OCI-LY1 (cell line): ENCODE data around the gene GPR142.

Experiments used
- H2AFZ ChIP-seq: fragments of 200-600 bp; sonication (generic), shearing (Covaris generic); 2 replicates; pipeline ENCODE4 v1.6.0; 2014; ENCODE audit warnings: antibody characterized with exemption, mild to moderate bottlenecking, low read length
- H3F3A ChIP-seq: fragments of 200-600 bp; sonication (generic), shearing (Covaris generic); 2 replicates; pipeline ENCODE4 v1.6.0; 2014; ENCODE audit warnings: mild to moderate bottlenecking, antibody characterized with exemption, low read length, moderate library complexity; ENCODE audit not compliant: insufficient read depth
- H3K27ac ChIP-seq: fragments of 200-600 bp; sonication (generic); 2 replicates; pipeline ENCODE4 v1.5.1; 2014; ENCODE audit warnings: low read length, mixed run types, mild to moderate bottlenecking, low read depth; ENCODE audit not compliant: poor library complexity, severe bottlenecking
- H3K27me3 ChIP-seq: fragments of 200-600 bp; sonication (generic); 2 replicates; pipeline ENCODE4 v1.6.0; 2014; ENCODE audit warnings: antibody characterized with exemption, mild to moderate bottlenecking, low read length, moderate library complexity; ENCODE audit not compliant: insufficient read depth
- H3K36me3 ChIP-seq: fragments of 200-600 bp; sonication (generic); 2 replicates; pipeline ENCODE4 v1.6.1; 2014; ENCODE audit warnings: mild to moderate bottlenecking, antibody characterized with exemption, low read length, moderate library complexity, mixed read lengths; ENCODE audit not compliant: insufficient read depth
- H3K4me1 ChIP-seq: fragments of 200-600 bp; sonication (generic); 2 replicates; pipeline ENCODE4 v1.5.1; 2014; ENCODE audit warnings: mild to moderate bottlenecking, low read length, moderate library complexity; ENCODE audit not compliant: insufficient read depth, severe bottlenecking
- H3K4me2 ChIP-seq: fragments of 200-600 bp; sonication (generic), shearing (Covaris generic); 2 replicates; pipeline ENCODE4 v1.6.1; 2014; ENCODE audit warnings: low read length
- H3K4me3 ChIP-seq: fragments of 200-600 bp; sonication (generic); 2 replicates; pipeline ENCODE4 v1.5.1; 2014; ENCODE audit warnings: low read length, low read depth, mild to moderate bottlenecking, mixed read lengths; ENCODE audit not compliant: poor library complexity, severe bottlenecking
- H3K79me2 ChIP-seq: fragments of 200-600 bp; shearing (Covaris generic); 2 replicates; pipeline ENCODE4 v1.6.1; 2016; ENCODE audit warnings: mixed run types, low read length, mixed read lengths; ENCODE audit not compliant: insufficient read depth
- H3K9ac ChIP-seq: fragments of 200-600 bp; sonication (generic), shearing (Covaris generic); 2 replicates; pipeline ENCODE4 v1.6.1; 2014; ENCODE audit warnings: mild to moderate bottlenecking, low read length, mixed read lengths
- H3K9me2 ChIP-seq: fragments of 200-600 bp; sonication (generic), shearing (Covaris generic); 2 replicates; pipeline ENCODE4 v1.6.1; 2014; ENCODE audit warnings: low read depth, mild to moderate bottlenecking, low read length, mixed read lengths
- H3K9me3 ChIP-seq: fragments of 200-600 bp; shearing (Covaris generic); 2 replicates; pipeline ENCODE4 v1.6.1; 2014; ENCODE audit warnings: low read length, mixed read lengths
- H4K20me1 ChIP-seq: fragments of 200-600 bp; sonication (generic), shearing (Covaris generic); 2 replicates; pipeline ENCODE4 v1.6.0; 2016; ENCODE audit warnings: mild to moderate bottlenecking, low read length; ENCODE audit not compliant: insufficient read depth
- CTCF ChIP-seq: fragments of 200-600 bp; sonication (generic), shearing (Covaris generic); IDR thresholded peaks from 2 replicates; pipeline ENCODE4 v1.5.1; 2017; ENCODE audit warnings: mild to moderate bottlenecking, antibody characterized with exemption, low read length, moderate library complexity, mixed read lengths
- EZH2 ChIP-seq: fragments of 200-600 bp; sonication (generic), shearing (Covaris generic); IDR thresholded peaks from 2 replicates; pipeline ENCODE4 v1.8.0; 2017; ENCODE audit warnings: borderline replicate concordance, mixed run types, mild to moderate bottlenecking, antibody characterized with exemption, low read length, moderate library complexity, mixed read lengths

The GPR142 gene

GRCh38 chr17:74367206-74367605 lies at the start of gene GPR142:
Gene GPR142 (plus strand): TSS chr17:74367506. CDS start chr17:74369541, 2,035 bp downstream.
- no peaks in the 10 kb centered on the region for H3K36me3 ChIP-seq
- no peaks in the 10 kb centered on the region for H4K20me1 ChIP-seq
- no peaks in the 10 kb centered on the region for H3K4me1 ChIP-seq
- no peaks in the 10 kb centered on the region for H3K9me2 ChIP-seq
- no peak within 1 kb of the TSS for H3K4me3 ChIP-seq
- H3K27ac ChIP-seq = no peak within 1 kb of the TSS
- H3K79me2 ChIP-seq = no peaks in the 10 kb centered on the region
- no peak within 1 kb of the TSS for H2AFZ ChIP-seq
- no peaks in the 10 kb centered on the region for H3K27me3 ChIP-seq
- H3K9me3 ChIP-seq = no peaks in the 10 kb centered on the region
- no peak within 1 kb of the TSS for H3K9ac ChIP-seq
- H3K4me2 ChIP-seq = no peak within 1 kb of the TSS
- no peaks in the 10 kb centered on the region for H3F3A ChIP-seq
- TF ChIP-seq EZH2 = no peak
- TF ChIP-seq CTCF = no peak

- TF ChIP-seq EZH2 = no peak
- TF ChIP-seq CTCF = no peak
- Histone ChIP-seq H3K9me3 (no peaks in the 10 kb centered on the region), H3K9me2 (no peaks in the 10 kb centered on the region), H3K36me3 (no peaks in the 10 kb centered on the region), H3K4me1 (no peaks in the 10 kb centered on the region), H3K4me2 (no peak overlapping the region), H3K4me3 (no peak overlapping the region), H4K20me1 (no peaks in the 10 kb centered on the region), H3F3A (no peaks in the 10 kb centered on the region), H3K79me2 (no peaks in the 10 kb centered on the region), H2AFZ (no peak overlapping the region), H3K27ac (no peak overlapping the region), H3K27me3 (peaks cover 10% of the 10 kb centered on the region; the same call in 1 of the 2 replicates), H3K9ac (no peak overlapping the region)
These were observed 48.9 kb upstream of the GPR142 start for GRCh38 chr17:74318391-74318790.

- Histone ChIP-seq H3K27me3 (peaks cover 4% of the 10 kb centered on the region; the same call in 1 of the 2 replicates), H4K20me1 (no peaks in the 10 kb centered on the region), H3K4me3 (no peak overlapping the region), H3K4me1 (no peaks in the 10 kb centered on the region), H3K9ac (no peak overlapping the region), H3K36me3 (no peaks in the 10 kb centered on the region), H3K4me2 (no peak overlapping the region), H3F3A (no peaks in the 10 kb centered on the region), H3K79me2 (no peaks in the 10 kb centered on the region), H2AFZ (no peak overlapping the region), H3K9me3 (no peaks in the 10 kb centered on the region), H3K27ac (no peak overlapping the region), H3K9me2 (no peaks in the 10 kb centered on the region)
- TF ChIP-seq CTCF (no peak), EZH2 (no peak)
These were observed 42.8 kb upstream of the GPR142 start for GRCh38 chr17:74324521-74324920.
